GM12864 (cell line): ENCODE measurements around the gene SLC25A11.
A peak's percentile ranks its signal among the peaks of the same experiment; 100 is the strongest.

Source experiments
- DNase-seq: peaks from one replicate; pipeline ENCODE4 v3.0.0-alpha.2; 2011; ENCODE audit warnings: low read depth
- H3K4me3 ChIP-seq: 2 replicates; pipeline ENCODE4 v1.5.1; 2011; ENCODE audit warnings: mild to moderate bottlenecking, low read depth, low read length, control low read depth
- TF ChIP-seq, protein P1 (sequence below): IDR thresholded peaks from 2 replicates; pipeline ENCODE4 v1.5.1; 2011; ENCODE audit warnings: low read depth, mild to moderate bottlenecking, moderate library complexity, low read length, control low read depth, inconsistent platforms; ENCODE audit errors: missing control alignments

Gene SLC25A11

DNA sequence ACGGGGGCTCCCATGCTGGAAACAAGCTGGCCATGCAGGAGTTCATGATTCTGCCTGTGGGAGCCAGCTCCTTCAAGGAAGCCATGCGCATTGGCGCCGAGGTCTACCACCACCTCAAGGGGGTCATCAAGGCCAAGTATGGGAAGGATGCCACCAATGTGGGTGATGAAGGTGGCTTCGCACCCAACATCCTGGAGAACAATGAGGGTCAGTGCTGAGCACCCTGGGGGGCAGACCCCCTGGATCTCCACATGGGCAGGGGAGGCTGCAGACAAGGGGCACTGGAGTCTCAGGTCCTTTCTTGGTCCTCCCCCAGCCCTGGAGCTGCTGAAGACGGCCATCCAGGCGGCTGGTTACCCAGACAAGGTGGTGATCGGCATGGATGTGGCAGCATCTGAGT, 15.2 kb upstream of the SLC25A11 start:
- TF ChIP-seq, protein P1, sequence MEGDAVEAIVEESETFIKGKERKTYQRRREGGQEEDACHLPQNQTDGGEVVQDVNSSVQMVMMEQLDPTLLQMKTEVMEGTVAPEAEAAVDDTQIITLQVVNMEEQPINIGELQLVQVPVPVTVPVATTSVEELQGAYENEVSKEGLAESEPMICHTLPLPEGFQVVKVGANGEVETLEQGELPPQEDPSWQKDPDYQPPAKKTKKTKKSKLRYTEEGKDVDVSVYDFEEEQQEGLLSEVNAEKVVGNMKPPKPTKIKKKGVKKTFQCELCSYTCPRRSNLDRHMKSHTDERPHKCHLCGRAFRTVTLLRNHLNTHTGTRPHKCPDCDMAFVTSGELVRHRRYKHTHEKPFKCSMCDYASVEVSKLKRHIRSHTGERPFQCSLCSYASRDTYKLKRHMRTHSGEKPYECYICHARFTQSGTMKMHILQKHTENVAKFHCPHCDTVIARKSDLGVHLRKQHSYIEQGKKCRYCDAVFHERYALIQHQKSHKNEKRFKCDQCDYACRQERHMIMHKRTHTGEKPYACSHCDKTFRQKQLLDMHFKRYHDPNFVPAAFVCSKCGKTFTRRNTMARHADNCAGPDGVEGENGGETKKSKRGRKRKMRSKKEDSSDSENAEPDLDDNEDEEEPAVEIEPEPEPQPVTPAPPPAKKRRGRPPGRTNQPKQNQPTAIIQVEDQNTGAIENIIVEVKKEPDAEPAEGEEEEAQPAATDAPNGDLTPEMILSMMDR: no peak
- no peak overlapping the region for H3K4me3 ChIP-seq
- DNase-seq: no peak

DNA sequence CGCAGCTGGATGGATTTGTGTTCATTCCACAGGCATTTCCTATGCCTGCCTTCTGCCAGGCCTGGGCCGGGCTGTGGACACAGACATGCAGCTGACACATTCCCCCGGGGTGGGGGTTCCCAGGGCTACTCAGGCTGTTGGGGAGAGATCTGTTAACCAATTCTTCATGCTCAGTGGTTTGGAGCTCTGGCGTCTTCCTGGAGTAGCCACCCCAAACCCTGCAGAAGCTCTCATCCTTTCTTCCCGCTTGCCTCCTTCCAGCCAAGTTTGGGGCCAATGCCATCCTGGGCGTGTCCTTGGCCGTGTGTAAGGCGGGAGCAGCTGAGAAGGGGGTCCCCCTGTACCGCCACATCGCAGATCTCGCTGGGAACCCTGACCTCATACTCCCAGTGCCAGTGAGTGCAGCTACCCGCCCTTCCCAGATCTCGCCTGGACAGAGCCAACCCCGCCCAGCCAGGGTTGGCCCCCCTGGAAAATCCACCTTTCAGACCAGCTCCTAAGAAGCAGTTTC, 13.7 kb upstream of the SLC25A11 start:
- TF ChIP-seq, protein P1: no peak

GRCh38 chr17:4951486-4951885, 11.6 kb upstream of the SLC25A11 start:
- TF ChIP-seq, protein P1: no peak
- DNase-seq: no peak
- no peak overlapping the region for H3K4me3 ChIP-seq

More for the DNA sequence above, 13.7 kb upstream of the SLC25A11 start:
- H3K4me3 ChIP-seq: no peak overlapping the region
- DNase-seq: no peak

- DNase-seq: no peak
- peak within 1 kb of the TSS; percentile 93 for H3K4me3 ChIP-seq
Measured at GRCh38 chr17:4950746-4951204, 10.9 kb upstream of the SLC25A11 start, which contains the start of gene ENO3. TSS of gene ENO3 (plus strand) at chr17:4951119. CDS start at chr17:4951830, 711 bp downstream.

DNA sequence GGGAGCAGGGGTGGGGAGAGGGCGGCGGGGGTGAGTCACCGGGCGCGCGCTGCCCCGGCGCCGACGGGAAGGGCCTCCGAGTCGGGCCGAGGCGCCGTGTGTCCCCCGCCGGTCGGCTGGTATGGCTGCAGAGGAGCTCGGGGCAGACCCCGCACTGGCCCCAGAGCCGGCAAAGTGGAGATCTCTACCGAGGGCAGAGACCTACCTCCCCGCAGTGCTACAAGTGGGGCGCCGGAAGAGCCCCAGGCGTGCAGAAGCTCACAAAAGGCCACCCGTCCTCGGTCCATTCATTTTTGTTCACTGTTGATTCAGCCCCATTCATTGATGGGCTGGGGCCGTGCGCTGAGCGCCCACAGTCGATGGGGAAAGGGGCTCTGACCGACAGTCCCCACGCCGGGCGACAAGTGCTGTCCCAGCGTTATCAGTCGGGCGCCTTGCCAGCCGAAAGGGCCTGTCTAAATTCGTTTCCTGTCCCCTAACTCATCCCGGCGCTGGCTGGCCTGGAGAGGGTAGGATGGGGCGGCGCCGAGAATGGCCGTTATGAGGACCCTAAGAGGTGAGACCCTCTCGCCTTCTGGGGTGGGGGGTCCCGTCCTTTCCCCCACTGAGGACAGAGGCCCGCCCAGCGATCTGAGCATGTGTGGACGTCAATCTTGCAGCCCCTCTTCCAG, 10.4 kb upstream of the SLC25A11 start:
- peak overlapping the region; percentile 93 for H3K4me3 ChIP-seq
- no peak for DNase-seq
- TF ChIP-seq, protein P1: no peak

More at GRCh38 chr17:4950746-4951204, 10.9 kb upstream of the SLC25A11 start, which contains the start of gene ENO3:
- TF ChIP-seq, protein P1: no peak

GRCh38 chr17:4949321-4950074, 9.7 kb upstream of the SLC25A11 start:
- TF ChIP-seq, protein P1: no peak
- DNase-seq: peak; percentile 89
- H3K4me3 ChIP-seq: peak overlapping the region; percentile 93
